GM18508 (cell line): ENCODE data around the gene ME1.
A peak's percentile ranks its signal among the peaks of the same experiment; 100 is the strongest.
"Not testable (repeated sequence)": the region's sequence is repeated elsewhere in the genome, so short reads cannot be mapped to it uniquely, and the experiment has no call there.

Experiments used
- ATAC-seq: cut with Tn5 transposase; IDR thresholded peaks from one replicate; pipeline ENCODE4 v1.9.1; 2021; ENCODE audit warnings: moderate number of reproducible peaks; ENCODE audit not compliant: insufficient read depth, unreplicated experiment

The ME1 gene

DNA sequence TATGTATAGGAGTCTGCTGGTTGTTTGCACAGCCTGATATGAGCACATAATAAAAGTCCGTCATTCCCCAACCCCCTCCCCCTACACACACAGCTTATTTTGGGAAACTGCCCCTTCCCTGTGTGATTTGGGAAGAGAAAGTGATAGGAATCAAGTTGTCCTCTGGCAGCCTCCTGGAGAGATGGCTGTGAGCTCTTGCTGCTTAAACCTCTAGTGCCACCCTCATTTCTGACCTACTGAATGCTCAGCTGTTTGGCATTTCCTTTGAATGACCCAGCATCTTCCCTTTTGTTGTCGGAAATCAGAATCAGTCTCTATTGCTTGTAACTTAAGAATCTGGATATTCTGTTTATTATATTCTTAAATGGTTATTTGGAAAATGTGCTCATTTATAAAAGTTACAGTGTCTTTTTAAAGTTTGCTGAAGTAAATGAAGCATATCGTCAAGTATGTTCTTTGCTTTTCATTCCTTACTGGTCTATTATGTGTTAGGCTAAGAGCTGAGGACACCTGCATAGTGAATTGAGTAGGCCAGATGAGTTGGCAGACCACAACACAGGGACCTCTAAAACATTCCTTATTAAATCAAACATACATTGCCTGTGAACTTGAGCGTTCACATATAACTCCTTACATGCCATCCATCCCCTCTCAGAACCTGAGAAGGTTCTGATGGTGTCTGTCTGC lies 232.2 kb downstream of the ME1 start:
- ATAC-seq = no peak

DNA sequence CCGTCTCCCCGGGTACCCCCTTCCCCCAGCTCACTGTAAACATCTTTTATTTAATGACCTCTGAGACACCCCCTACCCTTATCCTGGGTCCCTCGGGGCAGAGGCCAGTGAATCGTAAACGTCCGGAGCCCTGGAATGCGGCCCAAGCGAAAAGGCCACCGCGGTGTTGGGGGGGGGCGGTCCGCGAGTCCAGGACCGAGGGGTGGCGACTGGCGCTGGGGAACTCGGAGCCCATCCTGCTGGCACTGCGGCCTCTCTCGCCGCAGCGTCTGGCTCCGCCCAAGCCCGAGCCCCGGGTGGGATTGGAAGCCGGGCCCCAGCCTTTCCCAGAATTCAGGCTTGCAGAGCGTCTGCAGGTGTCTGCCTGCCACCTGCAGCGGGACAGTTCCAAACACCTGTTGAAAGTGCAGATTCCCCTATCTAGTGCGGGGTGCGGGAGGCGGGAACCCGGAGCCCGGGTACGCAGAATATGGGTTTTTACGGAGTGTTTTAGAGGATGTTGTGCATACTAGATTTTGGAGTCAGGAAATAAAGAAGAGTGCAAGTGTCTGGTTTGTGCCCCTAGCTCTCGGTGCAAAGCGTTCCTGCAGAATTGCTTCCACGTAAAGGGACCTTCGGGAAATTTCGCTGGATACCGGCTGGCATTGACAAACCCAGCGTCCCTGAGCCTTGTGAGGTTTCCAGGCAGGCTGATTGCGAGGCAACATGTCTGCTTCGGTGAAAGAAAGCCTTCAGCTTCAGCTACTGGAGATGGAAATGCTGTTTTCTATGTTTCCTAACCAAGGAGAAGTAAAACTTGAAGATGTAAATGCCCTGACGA lies 236.9 kb downstream of the ME1 start:
- no peak for ATAC-seq

DNA sequence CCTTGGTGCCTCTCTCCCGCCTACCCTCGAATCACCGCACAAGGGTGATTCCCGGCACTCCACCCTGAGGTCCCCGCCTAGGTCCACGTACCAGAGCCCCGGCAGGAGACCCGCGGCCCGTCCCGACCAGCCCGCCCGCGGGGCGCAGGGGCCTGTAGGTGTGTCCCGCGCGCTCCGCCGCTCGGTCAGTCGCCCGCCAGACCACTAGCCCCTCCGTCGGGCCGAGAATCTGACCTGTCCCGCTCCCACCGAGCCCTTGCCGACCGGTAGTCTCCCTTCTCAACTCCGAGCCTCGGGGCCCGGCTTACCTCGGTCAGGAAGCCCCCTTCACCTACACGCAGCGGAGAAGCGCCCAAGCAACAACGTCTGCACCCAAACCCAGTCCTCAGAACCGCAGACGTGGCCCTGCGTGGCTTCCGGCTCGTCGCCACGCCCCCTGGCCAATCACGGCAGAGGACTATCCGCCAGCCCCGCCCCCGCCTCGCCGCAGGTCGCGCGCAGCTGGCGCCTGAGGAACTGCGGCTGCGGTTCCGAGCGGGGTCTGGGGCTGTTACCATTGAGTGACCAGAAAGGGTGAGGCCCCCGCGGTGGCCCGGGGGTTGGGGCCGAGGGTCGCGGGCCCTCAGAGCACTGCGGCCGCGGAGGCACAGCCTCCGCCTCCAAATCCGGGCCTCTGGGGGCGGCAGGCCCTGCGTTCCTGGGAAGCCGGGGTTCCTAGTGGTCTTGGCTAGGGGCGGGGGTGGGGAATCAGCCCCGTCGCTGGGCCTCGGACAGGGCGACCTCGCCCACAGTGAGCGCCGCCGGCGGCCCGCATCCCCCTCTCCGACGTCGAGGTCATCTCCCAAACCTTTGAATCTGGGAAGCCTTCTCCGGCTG lies 237.7 kb downstream of the ME1 start, which contains the start of the genes PGM3 and RWDD2A:
Gene PGM3, minus strand, starts transcription at position 395 of the 876 bp plus-strand sequence. CDS start 2,253 bp downstream, outside the sequence.
Gene RWDD2A, plus strand, starts transcription at position 487 of the 876 bp plus-strand sequence. CDS start 1,095 bp downstream, outside the sequence.
- peak; percentile 91 for ATAC-seq

DNA sequence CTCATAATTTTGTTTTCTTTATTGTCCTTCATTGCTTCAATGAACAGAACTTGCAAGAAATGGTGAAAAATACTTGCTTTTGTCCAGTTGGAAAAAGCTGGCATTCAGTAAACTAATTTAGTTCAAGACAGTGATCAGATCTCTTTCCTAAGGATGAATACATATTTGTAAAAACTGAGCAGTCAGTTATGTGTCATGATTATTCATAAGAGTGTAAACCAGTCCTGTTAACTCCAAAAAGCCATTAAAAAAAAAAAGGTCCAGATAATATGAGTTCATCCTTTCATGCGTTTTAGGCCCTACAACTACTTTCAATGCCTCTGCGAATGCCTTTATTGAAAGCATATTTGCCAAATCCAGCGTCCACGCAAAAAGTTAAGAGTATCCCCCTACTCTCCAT lies 238.4 kb downstream of the ME1 start:
- ATAC-seq = no peak

DNA sequence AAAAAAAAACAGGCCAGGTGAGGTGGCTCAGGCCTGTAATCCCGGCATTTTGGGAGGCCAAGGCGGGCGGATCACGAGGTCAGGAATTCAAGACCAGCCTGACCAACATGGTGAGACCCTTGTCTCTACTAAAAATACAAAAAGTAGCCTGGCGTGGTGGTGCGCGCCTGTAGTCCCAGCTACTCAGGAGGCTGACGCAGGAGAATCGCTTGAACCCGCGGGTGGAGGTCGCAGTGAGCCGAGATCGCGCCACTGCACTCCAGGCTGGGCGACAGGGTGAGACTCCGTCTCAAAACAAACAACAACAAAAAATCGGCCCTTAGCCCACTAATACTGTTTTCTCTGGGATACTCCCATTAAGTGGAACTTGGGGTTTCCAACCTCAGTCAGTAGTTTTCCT lies 238.9 kb downstream of the ME1 start:
- ATAC-seq = not testable (repeated sequence)

DNA sequence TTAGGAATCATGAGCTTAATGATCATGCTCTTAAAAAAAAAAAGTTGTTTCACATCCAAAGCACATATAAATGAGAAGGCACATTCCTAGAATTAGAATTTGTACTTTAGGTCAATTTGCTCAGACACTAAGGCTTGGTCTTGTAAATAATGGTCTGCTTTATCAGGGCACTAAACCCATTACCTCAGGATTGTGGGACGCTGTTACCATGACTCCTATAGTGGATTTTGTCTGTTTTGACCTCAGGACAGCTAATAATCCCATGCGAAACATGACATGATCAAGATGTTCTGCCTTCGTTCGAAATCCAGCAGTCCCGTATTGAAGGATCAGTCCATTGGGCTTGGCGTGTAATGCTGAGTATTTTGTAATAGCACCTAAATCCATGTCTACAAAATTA lies 240.2 kb downstream of the ME1 start:
- no peak for ATAC-seq

DNA sequence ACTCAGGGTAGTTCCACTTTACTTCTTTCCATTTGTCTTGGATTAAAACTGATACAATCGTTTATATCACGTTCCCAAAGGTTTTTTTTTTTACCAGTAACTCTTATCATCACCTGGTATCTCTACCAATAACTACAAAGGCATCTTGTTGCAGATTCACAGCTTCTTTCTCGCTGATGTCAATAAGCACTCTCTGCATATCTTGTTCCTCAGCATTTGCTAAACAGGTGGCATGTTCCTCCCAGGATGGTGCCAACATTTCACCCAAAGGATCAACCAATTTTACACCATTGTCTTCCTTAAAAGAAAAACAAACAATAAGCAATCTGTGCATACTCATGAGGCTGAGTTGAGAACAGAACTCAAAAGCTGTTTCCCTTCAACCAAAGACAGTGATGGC lies 242.3 kb downstream of the ME1 start:
- ATAC-seq = no peak

DNA sequence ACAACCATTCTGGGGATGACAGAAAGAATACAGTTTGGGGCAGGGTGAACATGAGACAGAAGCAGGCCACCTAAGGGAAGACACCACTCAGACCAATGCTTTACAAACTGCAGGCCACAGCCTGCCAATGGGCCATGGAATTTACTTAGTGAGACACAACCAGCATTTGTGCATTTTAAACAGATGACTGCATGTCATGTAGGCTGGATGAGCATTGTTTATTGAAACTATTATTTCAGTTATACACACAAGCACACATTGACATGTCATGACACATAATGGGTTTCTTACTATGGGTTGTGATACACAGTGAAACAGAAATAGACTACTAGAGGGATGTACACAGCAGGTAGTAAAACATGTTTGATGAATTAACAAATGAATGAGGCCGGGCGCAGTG lies 245.8 kb downstream of the ME1 start:
- no peak for ATAC-seq

DNA sequence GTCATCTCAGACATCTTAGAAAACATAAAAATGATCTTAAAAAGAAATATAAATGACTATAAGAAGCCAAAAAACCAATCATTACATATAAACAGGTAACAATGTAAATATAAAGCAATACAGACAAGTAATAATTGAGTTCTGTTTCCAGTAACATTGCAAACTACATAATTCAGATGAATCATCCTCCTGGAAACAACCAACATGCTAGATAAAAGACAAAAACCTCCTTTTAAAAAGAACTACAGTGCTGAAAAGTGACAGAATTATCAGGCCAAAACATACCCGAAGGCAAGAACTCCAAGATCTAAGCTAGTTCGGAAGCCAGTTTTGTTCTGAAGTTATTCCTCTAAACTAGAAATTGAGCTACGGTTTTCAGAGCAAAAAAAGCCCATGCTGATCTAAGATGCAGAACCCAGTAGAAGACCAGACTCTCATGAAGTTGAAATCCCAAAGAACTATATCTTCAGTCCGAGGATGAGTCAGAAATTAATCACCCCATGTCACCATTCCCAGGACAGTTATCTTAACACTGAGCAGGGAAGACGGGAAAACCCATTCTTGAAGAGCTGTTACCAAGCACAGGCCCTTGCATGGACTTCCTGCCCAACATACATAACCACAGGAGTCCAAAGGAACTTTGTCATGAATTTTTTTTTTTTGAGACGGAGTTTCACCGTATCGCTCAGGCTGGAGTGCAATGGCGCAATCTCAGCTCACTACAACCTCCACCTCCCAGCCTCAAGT lies 247.6 kb downstream of the ME1 start:
- ATAC-seq = no peak

DNA sequence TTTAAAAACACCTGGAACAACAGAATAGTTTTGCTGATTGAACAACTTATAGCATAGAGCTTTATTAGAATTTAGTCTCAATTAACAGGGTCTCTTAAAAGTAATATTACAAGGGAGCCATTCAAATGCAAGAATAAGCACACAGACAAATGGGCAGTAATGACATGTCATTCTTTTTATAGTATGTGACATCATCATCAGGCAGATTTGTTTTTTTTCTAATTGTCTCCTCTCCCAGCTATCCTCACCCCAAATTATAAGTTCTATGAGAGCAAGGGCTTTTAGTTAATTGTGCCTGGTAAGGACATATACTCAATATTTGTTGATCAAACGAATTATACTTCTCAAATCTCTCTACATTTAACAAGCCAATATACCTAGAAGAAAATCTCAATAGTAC lies 248.7 kb downstream of the ME1 start:
- ATAC-seq = no peak

DNA sequence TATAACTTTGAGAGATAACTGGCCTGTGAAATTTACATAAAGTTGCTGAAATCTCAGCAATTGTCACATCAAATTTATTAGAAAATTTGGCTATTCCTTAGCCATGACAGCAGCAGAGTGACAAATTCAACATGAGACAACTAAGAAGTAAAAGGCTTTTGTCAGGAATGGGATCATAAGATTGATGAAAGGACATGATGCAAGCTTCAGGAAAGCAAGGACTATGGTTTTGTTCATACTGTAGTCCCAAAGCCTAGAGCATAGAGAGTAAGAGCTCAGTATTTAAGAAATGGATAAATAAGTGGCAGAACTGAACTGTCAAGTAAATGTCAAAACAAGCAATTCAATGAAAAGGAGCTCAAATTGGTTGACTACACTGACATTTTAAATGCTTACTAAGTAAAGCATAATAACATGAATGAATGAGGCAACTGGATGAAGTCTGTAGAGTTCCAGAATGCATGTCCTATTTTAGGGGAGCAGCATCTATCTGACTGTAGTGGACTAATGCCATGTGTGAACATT lies 250.4 kb downstream of the ME1 start:
- no peak for ATAC-seq

DNA sequence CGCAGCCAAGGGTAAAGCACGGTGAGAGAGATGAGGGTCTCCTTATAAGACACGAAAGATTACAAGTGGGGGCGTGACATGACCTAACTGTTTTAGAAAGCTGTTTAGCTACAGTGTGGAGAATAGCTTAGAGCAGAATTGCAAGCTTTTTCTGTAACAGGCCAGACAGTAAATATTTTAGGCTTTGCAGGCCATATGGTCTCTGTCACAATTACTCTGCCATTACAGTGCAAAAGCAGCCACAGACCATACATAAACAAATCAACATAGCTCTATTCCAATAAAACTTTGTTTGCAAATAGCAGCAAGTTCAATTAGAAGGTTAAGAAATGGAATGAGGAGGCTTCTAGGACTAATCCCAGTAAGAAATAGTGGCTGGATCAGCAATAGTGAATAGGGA lies 254.6 kb downstream of the ME1 start:
- ATAC-seq = no peak

DNA sequence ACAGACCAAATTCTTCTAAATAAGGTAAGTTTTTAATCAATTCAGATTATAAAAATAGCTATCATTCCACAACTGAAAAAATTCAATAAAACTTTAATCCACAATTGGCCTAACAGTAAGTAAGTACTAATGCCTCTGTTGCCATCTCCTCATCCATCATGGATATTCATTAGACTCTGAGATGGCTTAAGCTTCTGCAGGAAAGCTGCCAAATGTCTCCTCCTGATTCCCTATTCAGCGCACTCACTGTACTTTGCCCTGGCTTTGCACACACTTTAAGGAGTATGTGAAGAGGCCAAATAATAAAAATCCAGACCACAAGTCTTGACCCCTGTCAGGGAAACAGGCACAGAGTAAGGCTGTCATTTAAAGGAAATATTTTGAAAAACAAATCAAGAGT lies 261.3 kb downstream of the ME1 start:
- no peak for ATAC-seq

DNA sequence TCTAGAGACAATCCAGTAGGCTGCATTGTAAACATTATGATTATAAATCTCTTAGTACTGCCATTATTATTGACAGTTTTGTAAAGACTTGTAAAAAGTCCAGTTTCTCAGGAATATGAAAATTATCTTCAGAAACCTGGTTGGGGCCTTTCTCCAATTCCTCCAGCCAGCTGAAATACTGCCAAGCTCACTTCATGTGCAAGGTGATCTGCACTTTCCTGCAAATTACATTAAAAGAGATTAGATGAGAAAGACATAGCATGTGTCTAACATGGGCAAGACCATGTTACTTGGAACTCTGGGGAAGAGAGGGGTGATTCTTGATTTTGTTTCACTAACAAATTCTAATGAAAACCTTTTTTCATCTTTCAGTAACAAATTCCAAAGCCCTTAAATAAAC lies 261.7 kb downstream of the ME1 start:
- no peak for ATAC-seq

DNA sequence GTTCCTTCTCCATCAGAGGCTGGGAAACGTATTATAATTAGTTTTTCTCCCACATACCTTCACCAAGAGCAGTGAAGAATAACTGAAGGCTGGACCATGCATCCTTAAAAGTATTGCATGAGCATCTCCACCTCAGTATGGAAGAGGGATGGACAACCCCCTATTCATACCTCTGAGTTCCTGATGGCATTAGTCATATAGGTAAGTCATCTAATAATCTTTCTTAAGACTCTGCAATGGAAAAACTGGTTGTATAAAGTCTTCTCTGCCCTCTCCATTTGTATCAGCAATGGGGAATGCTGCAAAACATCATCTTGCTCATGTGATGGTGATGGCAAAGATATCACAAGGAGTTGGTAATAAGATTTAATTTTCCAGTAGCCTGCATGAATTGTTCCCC lies 262.3 kb downstream of the ME1 start:
- ATAC-seq = no peak

DNA sequence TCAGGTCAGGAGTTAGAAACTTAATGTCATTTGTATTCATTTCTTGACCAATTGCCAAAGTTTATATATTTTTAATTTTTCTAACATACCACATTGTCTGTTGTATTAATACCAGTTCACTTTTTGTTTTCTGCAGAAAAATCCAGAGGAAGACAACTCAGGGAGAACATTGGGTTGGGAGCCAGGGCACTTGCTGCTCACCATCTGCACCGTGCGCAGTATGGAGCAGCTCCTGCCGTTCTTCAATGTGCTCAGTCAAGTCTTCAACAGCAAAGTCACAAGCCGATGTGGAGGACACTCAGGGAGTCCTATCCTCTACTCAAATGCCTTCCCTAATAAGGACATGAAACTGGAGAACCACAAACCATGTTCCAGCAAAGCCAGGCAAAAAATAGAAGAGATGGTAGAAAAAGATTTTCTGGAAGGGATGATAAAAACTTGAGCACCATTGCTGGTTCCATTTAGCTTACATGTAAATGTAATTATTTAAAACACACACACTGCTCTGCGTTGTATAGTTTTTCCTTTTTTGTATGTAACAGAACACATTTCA lies 263.0 kb downstream of the ME1 start:
- no peak for ATAC-seq
